HG03342 (cell line): ENCODE results near the gene AATF.
A peak's percentile ranks its signal among the peaks of the same experiment; 100 is the strongest.

ENCODE experiments used
- ATAC-seq: cut with Tn5 transposase; IDR thresholded peaks from one replicate; pipeline ENCODE4 v1.9.1; 2021; ENCODE audit warnings: mild to moderate bottlenecking, moderate library complexity; ENCODE audit not compliant: unreplicated experiment

AATF gene

GRCh38 chr17:36948717-36949460 is at the start of gene AATF:
Gene AATF (plus strand): TSS chr17:36948954. CDS start chr17:36949126, 172 bp downstream.
- ATAC-seq = peak; percentile 89

GRCh38 chr17:36899250-36900159 is 49.2 kb upstream of the AATF start:
- no peak for ATAC-seq

- ATAC-seq = no peak
Measured at GRCh38 chr17:36900160-36900512, 48.6 kb upstream of the AATF start.

- ATAC-seq = no peak
Measured at GRCh38 chr17:36901506-36901905, 47.2 kb upstream of the AATF start.

- ATAC-seq = no peak
Measured at GRCh38 chr17:36907407-36907806, 41.3 kb upstream of the AATF start.

GRCh38 chr17:36910513-36910912 is 38.2 kb upstream of the AATF start:
- ATAC-seq = no peak

- ATAC-seq = no peak
Measured at GRCh38 chr17:36911001-36911400, 37.8 kb upstream of the AATF start.

- ATAC-seq = no peak
Measured at GRCh38 chr17:36913132-36913531, 35.6 kb upstream of the AATF start.

- ATAC-seq = no peak
Measured at GRCh38 chr17:36918211-36918691, 30.5 kb upstream of the AATF start.

GRCh38 chr17:36919407-36919968 is 29.3 kb upstream of the AATF start:
- no peak for ATAC-seq

- no peak for ATAC-seq
Measured at GRCh38 chr17:36920032-36921005, 28.4 kb upstream of the AATF start.

- ATAC-seq = no peak
Measured at GRCh38 chr17:36921095-36921851, 27.5 kb upstream of the AATF start.

- ATAC-seq = no peak
Measured at GRCh38 chr17:36922175-36922574, 26.6 kb upstream of the AATF start.

GRCh38 chr17:36923814-36924221 is 24.9 kb upstream of the AATF start:
- no peak for ATAC-seq

GRCh38 chr17:36926226-36926625 is 22.5 kb upstream of the AATF start:
- ATAC-seq = no peak

- no peak for ATAC-seq
Measured at GRCh38 chr17:36926701-36927100, 22.1 kb upstream of the AATF start.

GRCh38 chr17:36928471-36929345 is 20.0 kb upstream of the AATF start:
- ATAC-seq = no peak

- no peak for ATAC-seq
Measured at GRCh38 chr17:36929851-36930582, 18.7 kb upstream of the AATF start.
